Vagina (tissue), 2 donors: ENCODE data around the gene SMTNL2.

Experiments
- CTCF ChIP-seq, 3 experiments: fragments of 450-650 bp in 2 of 3; fragments of 200-600 bp in 1 of 3; sonication (generic) in 1 of 3; IDR thresholded peaks; one replicate each; pipeline ENCODE4 v1.5.1; 2017 to 2019; ENCODE audit warnings: antibody characterized with exemption in 3 of 3, mild to moderate bottlenecking in 2 of 3, moderate library complexity in 2 of 3
- POLR2A ChIP-seq, 2 donors: fragments of 450-650 bp; IDR thresholded peaks; one replicate each; pipeline ENCODE4 v1.6.1; 2017; ENCODE audit warnings: antibody characterized with exemption in 2 of 2, mild to moderate bottlenecking in 2 of 2, moderate library complexity in 2 of 2
- POLR2AphosphoS5 ChIP-seq, 2 donors: sonication (generic); formaldehyde crosslinking; IDR thresholded peaks; one replicate each; pipeline ENCODE4 v1.9.0; 2017; ENCODE audit warnings: antibody characterized with exemption in 2 of 2, mild to moderate bottlenecking in 2 of 2, low read depth in 1 of 2; ENCODE audit not compliant: insufficient read depth in 1 of 2

GRCh38 chr17:4607773-4608187 lies 23.5 kb downstream of the SMTNL2 start:
- TF ChIP-seq CTCF (IDR thresholded peaks at IDR 0.05) = no peak
- no peak for TF ChIP-seq POLR2AphosphoS5 (IDR thresholded peaks at IDR 0.05; ENCODE audit: insufficient read depth in 1 of 2, low read depth in 1 of 2)
- no peak for TF ChIP-seq POLR2A (IDR thresholded peaks at IDR 0.05)
